Amygdala (tissue), 56 donors: ENCODE data around the gene NDRG3.
A peak's percentile ranks its signal among the peaks of the same experiment; 100 is the strongest.
"Not testable (repeated sequence)": the region's sequence is repeated elsewhere in the genome, so short reads cannot be mapped to it uniquely, and the experiment has no call there.

Experiments used
- DNase-seq, 56 donors: peaks; one replicate each; lab custom pipeline; 2025; lab: John Stamatoyannopoulos, UW

The NDRG3 gene

GRCh38 chr20:36647196-36648121 lies 98.4 kb downstream of the NDRG3 start:
- DNase-seq: no peak

GRCh38 chr20:36646678-36647077 lies 99.2 kb downstream of the NDRG3 start:
- no peak for DNase-seq

GRCh38 chr20:36645998-36646397 lies 99.9 kb downstream of the NDRG3 start, which contains the start of gene SLA2:
Gene SLA2, minus strand, starts transcription at chr20:36646196. Its CDS starts 4,861 bp downstream, at chr20:36641335.
- DNase-seq: no peak

- no peak for DNase-seq
Observed at GRCh38 chr20:36645353-36645752, 100.5 kb downstream of the NDRG3 start.

GRCh38 chr20:36644706-36645095 lies 101.2 kb downstream of the NDRG3 start:
- no peak for DNase-seq

- no peak for DNase-seq
Observed at GRCh38 chr20:36644032-36644705, 101.7 kb downstream of the NDRG3 start.

GRCh38 chr20:36642136-36642535 lies 103.8 kb downstream of the NDRG3 start:
- DNase-seq: no peak

- no peak for DNase-seq
Observed at GRCh38 chr20:36641506-36641843, 104.4 kb downstream of the NDRG3 start.

GRCh38 chr20:36638876-36639400 lies 107.0 kb downstream of the NDRG3 start:
- DNase-seq: not testable (repeated sequence)

- no peak for DNase-seq
Observed at GRCh38 chr20:36634342-36634741, 111.5 kb downstream of the NDRG3 start.

GRCh38 chr20:36633285-36633772 lies 112.6 kb downstream of the NDRG3 start:
- no peak for DNase-seq

GRCh38 chr20:36632487-36633284 lies 113.2 kb downstream of the NDRG3 start:
- DNase-seq: no peak

- DNase-seq: no peak
Observed at GRCh38 chr20:36632147-36632486, 113.8 kb downstream of the NDRG3 start.

- no peak for DNase-seq
Observed at GRCh38 chr20:36631646-36632045, 114.2 kb downstream of the NDRG3 start.

GRCh38 chr20:36629719-36630681 lies 115.9 kb downstream of the NDRG3 start:
- no peak for DNase-seq

- no peak for DNase-seq
Observed at GRCh38 chr20:36628076-36628475, 117.8 kb downstream of the NDRG3 start.

- DNase-seq: no peak
Observed at GRCh38 chr20:36624944-36625324, 121.0 kb downstream of the NDRG3 start.

- peak in 13 of 56 donors; percentile 1 to 65 (median 12) for DNase-seq
Observed at GRCh38 chr20:36624068-36624943, 121.6 kb downstream of the NDRG3 start.
